ENCODE results near the gene DLEC1.
"Not testable (repeated sequence)": the region's sequence is repeated elsewhere in the genome, so short reads cannot be mapped to it uniquely, and the experiment has no call there.

The DLEC1 gene

DNA sequence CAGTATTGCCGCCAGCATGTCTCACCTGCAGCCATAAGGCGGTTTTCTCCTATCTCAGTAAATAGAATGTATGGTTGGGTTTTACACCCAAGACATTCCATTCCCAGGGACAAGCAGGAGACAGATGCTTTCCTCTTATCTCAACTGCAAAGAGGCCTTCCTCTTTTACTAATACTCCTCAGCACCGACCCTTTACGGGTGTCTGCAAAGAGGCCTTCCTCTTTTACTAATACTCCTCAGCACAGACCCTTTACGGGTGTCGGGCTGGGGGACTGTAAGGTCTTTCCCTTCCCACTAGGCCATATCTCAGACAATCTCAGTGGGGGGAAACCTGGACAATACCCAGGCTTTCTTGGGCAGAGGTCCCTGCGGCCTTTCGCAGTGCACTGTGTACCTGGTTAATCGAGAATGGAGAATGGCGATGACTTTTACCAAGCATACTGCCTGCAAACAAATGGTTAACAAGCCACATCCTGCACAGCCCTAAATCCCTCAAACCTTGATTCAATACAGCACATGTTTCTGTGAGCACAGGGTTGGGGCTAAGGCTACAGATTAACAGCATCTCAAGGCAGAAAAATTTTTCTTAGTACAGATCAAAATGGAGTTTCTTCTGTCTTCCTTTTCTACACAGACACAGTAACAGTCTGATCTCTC lies 96.7 kb downstream of the DLEC1 start:
- DNase-seq (ENCODE audit: low read depth in 1 of 2, low spot score in 1 of 2): not testable (repeated sequence)

DNA sequence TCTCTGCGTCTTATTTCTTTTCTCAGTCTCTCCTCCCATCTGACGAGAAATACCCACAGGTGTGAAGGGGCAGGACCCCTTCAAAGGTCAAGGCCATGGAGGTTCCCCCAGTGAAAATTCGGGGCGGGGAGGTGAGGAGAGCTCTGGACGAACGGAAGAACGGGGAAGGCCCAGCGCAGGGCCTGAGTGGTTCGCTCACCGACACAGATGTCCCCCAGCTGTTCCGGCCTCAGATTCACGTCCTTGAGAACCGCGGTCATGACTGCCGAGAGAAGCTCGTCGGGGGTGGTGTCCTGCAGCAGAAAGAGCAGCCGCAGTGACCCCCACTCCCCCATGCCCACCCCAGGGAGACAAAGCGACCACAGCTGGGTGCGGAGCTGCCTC lies 97.4 kb downstream of the DLEC1 start:
- DNase-seq (ENCODE audit: low read depth in 1 of 2, low spot score in 1 of 2): no peak

DNA sequence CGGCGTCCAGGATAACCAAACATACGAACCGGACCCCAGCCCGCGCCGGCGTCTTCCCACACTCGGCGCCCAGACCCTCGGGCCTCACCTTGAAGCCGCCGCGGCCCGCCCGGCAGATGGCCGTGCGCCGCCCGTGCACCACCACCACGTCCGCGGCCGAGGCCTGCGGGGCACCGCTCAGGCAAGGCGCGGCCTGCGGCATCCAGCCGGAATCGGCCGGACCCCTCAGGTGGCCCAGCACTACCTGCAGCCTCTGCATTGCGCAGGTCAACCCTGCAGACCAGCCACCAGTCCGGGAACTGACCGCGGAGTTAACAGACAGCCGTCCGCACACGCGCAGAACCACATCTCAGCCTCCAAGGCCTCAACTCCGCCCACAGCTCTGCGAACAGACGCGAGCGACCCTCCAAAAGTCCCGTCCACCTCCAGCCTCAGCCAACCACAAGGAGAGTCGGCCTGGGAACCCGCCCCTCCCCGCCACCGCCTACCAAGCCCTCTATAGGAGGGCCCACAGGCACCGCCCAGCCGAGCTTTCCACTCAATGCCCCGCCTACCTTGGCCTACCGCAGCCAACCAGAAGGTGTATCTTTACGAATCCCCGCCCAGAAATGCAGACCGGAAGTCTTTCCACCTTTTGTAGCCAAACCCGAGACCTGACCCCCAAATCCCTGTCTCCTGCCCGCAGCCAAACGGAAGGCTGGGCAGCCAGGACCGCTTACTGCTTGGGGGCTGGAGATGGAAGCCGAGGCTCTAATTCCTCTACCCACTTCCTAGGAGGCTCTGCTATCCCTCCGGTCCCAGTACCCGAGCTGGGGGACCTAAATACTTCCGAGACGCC lies 98.0 kb downstream of the DLEC1 start, which contains the start of gene ACAA1:
Gene ACAA1 (minus strand): TSS at position 351 of the 838 bp plus-strand sequence. CDS start 92 bp downstream, at position 259.
- DNase-seq (ENCODE audit: low read depth in 1 of 2, low spot score in 1 of 2): peak; percentile 94 to 96

DNA sequence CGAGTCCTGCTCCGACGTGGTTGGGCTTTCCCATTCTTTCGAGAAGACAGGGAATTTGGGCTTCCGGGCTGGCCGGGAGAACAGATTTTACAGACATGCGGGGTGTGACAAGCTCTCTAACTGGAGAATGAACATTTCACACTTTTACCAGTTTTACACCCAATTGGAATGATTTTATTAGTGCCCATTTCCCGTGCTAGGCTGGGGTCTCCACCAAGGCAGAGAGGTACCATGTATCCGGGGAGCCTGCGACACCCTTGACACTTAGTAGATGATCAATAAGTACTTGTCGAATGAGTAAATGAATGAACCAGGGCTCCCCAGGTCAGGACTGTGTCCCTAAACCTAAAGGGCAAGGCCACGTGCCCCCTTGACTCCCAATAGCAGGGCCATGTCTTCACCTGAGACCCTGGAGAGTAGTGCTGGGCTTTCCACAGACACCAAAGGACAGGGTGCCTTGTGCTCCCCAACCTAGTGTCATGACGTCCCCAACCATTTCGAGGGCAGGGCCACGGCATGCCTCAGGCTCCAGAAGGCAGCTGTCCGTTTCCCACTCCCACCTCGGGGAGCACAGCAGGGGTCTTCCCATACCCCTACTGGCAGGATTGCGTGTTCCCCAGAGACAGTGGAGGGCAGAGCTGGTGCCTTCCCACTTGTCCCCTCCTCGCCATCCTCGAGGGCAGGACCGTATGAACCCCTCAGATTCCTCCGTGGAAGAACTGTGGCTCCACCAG lies 98.8 kb downstream of the DLEC1 start:
- DNase-seq (ENCODE audit: low read depth in 1 of 2, low spot score in 1 of 2): no peak

DNA sequence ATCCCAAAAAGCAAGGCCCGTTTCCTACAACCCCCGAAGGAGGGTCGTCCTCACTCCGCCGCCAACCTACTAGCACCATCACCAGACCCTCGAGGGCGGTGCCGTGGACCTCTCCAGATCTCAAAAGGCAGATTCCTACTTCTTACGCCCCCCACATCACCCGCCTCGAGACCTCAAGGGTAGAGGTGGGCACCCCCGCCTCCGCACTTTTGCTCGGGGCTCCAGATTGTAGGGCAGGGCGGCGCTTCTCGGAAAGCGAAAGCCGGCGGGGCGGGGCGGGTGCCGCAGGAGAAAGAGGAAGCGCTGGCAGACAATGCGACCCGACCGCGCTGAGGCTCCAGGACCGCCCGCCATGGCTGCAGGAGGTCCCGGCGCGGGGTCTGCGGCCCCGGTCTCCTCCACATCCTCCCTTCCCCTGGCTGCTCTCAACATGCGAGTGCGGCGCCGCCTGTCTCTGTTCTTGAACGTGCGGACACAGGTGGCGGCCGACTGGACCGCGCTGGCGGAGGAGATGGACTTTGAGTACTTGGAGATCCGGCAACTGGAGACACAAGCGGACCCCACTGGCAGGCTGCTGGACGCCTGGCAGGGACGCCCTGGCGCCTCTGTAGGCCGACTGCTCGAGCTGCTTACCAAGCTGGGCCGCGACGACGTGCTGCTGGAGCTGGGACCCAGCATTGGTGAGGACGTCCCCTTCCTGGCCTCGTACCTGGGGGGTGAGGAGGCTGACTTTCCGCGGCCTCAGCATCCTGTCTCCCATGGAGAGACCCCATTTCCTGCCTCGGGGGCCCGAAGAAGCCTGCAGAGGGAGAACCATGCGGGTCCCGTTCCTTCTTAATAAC lies 99.6 kb downstream of the DLEC1 start, which contains the start of gene MYD88:
Gene MYD88 (plus strand): TSS at position 313 of the 842 bp plus-strand sequence. CDS start 40 bp downstream, at position 353.
- DNase-seq (ENCODE audit: low read depth in 1 of 2, low spot score in 1 of 2): peak; percentile 65 to 69

DNA sequence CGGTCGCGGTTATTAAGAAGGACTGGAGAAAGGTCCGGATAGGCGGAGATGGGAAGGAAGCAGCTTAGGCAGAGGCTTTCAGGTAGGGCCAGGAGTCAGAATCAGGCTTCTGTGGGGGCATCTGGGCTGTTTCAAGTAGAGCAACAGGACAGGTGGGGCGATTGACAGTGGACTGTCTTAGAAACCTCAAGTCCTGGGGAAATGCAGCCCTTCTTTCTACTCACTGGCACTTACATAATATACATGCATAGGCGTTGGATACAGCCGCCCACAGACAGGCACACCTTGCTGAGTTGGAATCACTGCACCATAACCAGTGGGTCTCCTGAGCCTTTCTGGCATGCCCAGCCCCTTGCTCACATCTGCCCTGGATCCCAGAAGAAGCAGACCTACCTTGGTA lies 100.2 kb downstream of the DLEC1 start:
- no peak for DNase-seq (ENCODE audit: low read depth in 1 of 2, low spot score in 1 of 2)

DNA sequence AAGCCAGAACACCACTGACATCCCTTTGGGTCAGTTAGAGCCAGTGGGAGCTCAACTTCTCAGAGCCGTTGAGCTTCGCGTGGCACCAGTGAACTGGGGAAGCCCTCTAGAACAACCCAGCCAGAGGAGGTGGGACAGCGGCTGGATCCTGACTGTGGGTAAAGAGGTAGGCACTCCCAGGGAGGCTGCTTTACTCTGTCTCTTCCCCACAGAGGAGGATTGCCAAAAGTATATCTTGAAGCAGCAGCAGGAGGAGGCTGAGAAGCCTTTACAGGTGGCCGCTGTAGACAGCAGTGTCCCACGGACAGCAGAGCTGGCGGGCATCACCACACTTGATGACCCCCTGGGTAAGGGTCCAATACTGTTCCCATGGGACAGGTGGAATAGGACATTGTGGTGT lies 100.6 kb downstream of the DLEC1 start:
- DNase-seq (ENCODE audit: low read depth in 1 of 2, low spot score in 1 of 2): no peak

DNA sequence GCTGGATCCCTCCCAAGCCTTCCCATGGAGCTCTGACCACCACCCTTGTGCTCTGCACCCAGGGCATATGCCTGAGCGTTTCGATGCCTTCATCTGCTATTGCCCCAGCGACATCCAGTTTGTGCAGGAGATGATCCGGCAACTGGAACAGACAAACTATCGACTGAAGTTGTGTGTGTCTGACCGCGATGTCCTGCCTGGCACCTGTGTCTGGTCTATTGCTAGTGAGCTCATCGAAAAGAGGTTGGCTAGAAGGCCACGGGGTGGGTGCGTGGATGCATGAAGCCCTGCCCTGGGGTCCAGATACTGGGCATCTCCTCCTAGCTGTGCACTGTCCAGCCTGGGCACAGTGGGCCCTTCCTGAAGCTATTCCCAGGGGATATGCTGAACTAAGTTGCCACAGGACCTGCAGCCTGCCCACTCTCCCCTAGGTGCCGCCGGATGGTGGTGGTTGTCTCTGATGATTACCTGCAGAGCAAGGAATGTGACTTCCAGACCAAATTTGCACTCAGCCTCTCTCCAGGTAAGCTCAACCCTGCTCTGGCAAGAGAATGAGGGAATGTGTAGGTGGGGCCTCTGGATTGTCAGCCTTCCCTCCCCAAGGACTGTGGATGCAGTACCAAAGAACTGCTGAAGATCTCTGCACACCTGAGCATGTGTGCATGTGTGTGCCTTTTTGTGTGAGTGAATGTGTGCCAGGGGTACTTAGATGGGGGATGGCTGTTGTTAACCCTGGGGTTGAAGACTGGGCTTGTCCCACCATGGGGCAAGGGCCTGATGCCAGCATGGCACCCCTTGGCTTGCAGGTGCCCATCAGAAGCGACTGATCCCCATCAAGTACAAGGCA lies 101.5 kb downstream of the DLEC1 start:
- no peak for DNase-seq (ENCODE audit: low read depth in 1 of 2, low spot score in 1 of 2)

DNA sequence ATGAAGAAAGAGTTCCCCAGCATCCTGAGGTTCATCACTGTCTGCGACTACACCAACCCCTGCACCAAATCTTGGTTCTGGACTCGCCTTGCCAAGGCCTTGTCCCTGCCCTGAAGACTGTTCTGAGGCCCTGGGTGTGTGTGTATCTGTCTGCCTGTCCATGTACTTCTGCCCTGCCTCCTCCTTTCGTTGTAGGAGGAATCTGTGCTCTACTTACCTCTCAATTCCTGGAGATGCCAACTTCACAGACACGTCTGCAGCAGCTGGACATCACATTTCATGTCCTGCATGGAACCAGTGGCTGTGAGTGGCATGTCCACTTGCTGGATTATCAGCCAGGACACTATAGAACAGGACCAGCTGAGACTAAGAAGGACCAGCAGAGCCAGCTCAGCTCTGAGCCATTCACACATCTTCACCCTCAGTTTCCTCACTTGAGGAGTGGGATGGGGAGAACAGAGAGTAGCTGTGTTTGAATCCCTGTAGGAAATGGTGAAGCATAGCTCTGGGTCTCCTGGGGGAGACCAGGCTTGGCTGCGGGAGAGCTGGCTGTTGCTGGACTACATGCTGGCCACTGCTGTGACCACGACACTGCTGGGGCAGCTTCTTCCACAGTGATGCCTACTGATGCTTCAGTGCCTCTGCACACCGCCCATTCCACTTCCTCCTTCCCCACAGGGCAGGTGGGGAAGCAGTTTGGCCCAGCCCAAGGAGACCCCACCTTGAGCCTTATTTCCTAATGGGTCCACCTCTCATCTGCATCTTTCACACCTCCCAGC lies 102.4 kb downstream of the DLEC1 start:
- DNase-seq (ENCODE audit: low read depth in 1 of 2, low spot score in 1 of 2): no peak

DNA sequence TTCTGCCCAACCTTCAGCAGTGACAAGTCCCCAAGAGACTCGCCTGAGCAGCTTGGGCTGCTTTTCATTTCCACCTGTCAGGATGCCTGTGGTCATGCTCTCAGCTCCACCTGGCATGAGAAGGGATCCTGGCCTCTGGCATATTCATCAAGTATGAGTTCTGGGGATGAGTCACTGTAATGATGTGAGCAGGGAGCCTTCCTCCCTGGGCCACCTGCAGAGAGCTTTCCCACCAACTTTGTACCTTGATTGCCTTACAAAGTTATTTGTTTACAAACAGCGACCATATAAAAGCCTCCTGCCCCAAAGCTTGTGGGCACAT lies 102.9 kb downstream of the DLEC1 start:
- no peak for DNase-seq (ENCODE audit: low read depth in 1 of 2, low spot score in 1 of 2)

DNA sequence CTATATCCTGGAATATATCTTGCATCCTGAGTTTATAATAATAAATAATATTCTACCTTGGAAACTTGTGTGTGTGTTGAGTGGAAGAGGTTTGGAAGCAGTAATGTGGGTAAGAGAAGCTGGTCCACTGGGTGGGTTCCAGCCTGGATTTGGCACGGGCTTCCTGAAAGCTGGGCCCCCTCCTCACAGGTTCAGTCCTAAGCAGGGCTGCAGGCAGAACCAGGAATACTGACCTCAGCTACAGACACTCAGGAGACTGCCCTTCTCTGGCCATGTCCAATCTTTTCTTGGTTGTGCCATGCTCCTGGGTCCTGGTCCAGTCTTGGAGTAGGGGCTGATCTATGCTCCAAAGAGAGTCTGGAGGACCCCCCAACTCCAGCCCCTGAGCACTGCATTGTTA lies 104.0 kb downstream of the DLEC1 start:
- no peak for DNase-seq (ENCODE audit: low read depth in 1 of 2, low spot score in 1 of 2)

DNA sequence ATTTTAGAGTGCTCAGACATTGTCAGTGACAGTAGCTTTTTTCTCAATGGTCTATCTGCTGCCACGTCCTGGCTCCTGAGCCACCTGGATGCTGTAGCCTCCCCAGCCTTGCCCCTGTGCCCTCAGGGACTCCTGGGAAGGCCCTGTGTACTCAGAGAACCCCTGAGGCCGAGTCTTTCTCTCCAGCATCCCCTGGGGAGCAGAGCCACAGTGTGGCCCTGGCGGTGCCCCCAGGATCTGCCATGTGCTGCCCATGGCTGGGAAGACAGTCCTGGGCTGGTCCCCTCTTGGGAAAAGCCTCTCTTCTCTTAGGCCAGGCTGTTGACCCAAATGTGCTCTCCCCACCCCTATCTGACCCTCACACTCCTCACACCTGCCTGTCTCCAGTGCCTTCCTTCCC lies 104.5 kb downstream of the DLEC1 start:
- no peak for DNase-seq (ENCODE audit: low read depth in 1 of 2, low spot score in 1 of 2)

DNA sequence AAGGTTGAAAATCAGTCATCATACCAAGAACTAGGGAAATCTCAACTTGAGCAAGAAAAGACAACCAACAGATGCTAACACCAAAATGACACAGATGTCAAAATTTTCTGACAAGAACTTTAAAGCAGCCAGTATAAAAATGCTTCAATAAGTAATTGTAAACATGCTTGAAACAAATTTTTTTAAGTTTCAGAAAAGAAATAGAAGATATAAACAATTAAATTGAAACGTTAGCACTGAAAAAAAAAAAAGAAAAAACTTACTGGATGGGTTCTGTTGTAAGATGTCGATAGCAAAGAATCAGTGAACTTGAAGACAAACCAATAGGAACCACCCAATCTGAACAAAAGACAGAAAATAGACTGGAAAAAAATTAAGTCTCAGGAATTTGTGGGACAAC lies 107.5 kb downstream of the DLEC1 start:
- DNase-seq (ENCODE audit: low read depth in 1 of 2, low spot score in 1 of 2): no peak

DNA sequence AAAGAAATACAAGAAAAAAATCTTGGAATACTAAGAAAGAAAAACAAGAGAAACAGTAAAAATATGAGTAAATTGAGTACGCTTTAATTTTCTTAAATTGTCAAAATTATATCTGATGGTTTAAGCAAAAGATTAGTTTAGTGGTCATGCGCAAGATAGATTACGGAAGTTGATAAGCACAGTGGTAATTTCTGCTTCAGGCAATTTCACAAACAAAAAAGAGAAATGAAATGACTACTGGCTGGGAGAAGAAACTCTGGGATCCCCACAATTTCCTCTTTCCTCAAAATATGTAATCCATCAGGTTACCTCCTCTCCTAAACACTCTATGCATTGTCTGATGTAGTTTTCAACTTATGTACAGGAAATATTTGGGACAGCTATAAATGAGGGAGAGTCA lies 108.4 kb downstream of the DLEC1 start:
- DNase-seq (ENCODE audit: low read depth in 1 of 2, low spot score in 1 of 2): no peak

DNA sequence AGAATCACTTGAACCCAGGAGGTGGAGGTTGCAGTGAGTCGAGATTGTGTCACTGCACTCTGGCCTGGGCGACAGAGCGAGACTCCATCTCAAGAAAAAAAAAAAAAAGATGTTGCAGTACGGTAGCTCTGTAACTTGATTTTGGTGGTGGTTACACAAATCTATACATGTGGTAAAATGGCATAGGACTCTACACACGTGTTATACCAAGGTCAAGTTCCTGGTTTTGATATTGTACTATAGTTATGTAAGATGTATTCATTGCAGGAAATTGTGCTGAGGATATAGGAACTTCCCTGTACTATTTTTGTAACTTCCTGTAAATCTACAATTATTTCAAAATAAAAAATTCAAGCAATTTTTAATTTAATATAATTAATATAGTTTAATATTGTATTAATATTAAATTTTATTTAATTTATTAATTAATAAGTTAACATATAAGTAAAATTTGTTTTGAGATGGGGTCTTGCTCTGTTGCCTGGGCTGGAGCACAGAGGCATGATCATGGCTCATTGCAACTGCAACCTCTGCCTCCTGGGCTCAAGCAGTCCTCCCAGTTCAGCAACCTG lies 109.4 kb downstream of the DLEC1 start:
- DNase-seq (ENCODE audit: low read depth in 1 of 2, low spot score in 1 of 2): no peak

DNA sequence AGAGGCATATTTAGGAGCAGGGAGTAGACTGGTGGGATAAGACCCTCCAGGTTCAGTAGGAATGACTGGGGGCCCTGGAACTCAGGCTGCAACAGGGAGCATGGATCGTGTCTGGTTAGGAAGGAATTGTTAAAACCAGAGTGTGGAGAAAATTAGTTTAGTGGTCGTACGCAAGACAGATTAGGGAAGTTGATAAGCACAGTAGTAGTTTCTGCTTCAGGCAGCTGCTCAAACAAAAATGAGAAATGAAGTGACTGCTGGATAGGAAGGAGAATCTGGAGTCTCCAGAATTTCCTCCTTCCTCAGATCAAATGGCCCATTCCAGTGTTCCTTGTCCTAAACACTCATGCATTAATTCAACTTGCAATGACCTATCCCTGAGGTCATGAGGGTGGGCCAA lies 110.7 kb downstream of the DLEC1 start:
- no peak for DNase-seq (ENCODE audit: low read depth in 1 of 2, low spot score in 1 of 2)

DNA sequence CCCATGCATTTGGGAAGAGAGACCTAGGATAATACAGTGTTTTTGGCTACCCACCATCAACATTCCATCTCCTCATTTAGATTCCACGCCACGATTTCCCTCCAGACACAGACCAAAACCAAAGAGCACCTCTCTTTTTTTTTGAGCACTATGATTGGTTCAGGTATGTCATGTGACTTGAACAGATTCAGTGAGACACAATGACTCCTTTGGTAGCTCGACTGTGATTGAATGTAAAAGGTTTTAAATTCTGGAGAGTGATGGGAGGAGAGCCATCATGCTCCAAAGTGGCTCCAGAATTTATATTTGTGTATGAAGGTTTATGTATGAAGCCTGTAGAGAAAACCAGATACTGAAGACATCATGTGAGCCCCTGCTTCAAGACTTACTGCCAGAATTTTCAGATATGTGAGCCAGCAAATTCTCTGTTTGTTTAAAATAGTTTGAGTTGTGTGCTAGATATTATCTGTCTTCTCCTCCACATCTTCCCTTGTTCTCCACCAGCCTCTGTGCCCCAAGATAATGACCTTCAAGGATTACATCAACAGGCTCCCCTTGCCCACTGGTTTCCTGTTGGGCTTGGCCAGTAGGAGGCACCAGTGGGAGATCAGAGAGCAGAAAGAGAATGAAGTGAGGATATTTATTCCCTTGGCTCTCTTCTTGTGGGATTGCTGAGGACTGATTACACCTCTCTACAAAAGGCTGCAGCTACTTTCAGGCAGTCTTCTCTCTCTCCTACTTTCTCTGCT lies 111.9 kb downstream of the DLEC1 start:
- DNase-seq (ENCODE audit: low read depth in 1 of 2, low spot score in 1 of 2): no peak

DNA sequence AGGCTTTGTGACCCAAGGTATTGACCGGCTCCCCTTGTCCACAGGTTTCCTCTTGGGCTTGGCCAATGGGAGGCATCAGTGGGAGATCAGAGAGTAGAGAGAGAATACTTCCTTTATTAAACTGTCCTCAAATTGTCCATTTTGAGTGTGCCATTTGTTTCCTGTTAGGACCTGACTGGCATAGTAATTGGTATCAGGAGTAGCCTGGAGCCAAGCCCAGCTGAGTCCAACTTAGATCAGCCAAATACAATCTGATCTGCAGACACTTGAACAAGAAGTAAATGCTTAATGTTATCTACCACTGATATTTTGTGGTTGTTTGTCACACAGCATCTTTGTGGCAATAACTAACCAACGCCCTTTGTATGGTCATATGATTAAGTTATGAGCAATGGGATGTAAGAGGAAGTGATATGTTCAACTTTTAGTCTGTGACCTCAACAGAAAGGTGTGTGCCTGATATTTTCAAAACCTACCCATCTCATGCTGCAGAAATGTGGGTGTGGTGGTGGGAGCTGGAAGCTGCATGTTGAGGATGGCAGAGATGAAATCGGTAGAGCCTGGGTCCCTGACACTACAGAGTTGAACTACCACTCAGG lies 112.8 kb downstream of the DLEC1 start:
- DNase-seq (ENCODE audit: low read depth in 1 of 2, low spot score in 1 of 2): no peak

Data from activated T-helper 1 cell treated with anti-CD3 and anti-CD28 coated beads, Interleukin-2, amount 50 U/mL, for 16 hours (primary cell).